Epithelial cell of prostate (primary cell): Measurements from ENCODE around the gene VEGFA.

Source experiments
- DNase-seq: peaks from one replicate; pipeline ENCODE4 v3.0.0-alpha.2; 2011; ENCODE audit warnings: low read depth, low spot score
- H3K27ac ChIP-seq: fragments of 450-650 bp; 2 replicates; pipeline ENCODE4 v1.5.1; 2017; ENCODE audit warnings: mild to moderate bottlenecking

Gene VEGFA

DNA sequence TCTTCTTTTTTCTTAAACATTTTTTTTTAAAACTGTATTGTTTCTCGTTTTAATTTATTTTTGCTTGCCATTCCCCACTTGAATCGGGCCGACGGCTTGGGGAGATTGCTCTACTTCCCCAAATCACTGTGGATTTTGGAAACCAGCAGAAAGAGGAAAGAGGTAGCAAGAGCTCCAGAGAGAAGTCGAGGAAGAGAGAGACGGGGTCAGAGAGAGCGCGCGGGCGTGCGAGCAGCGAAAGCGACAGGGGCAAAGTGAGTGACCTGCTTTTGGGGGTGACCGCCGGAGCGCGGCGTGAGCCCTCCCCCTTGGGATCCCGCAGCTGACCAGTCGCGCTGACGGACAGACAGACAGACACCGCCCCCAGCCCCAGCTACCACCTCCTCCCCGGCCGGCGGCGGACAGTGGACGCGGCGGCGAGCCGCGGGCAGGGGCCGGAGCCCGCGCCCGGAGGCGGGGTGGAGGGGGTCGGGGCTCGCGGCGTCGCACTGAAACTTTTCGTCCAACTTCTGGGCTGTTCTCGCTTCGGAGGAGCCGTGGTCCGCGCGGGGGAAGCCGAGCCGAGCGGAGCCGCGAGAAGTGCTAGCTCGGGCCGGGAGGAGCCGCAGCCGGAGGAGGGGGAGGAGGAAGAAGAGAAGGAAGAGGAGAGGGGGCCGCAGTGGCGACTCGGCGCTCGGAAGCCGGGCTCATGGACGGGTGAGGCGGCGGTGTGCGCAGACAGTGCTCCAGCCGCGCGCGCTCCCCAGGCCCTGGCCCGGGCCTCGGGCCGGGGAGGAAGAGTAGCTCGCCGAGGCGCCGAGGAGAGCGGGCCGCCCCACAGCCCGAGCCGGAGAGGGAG, 580 bp downstream of the VEGFA start:
- peak overlapping the region; percentile 90 for H3K27ac ChIP-seq
- DNase-seq: no peak

DNA sequence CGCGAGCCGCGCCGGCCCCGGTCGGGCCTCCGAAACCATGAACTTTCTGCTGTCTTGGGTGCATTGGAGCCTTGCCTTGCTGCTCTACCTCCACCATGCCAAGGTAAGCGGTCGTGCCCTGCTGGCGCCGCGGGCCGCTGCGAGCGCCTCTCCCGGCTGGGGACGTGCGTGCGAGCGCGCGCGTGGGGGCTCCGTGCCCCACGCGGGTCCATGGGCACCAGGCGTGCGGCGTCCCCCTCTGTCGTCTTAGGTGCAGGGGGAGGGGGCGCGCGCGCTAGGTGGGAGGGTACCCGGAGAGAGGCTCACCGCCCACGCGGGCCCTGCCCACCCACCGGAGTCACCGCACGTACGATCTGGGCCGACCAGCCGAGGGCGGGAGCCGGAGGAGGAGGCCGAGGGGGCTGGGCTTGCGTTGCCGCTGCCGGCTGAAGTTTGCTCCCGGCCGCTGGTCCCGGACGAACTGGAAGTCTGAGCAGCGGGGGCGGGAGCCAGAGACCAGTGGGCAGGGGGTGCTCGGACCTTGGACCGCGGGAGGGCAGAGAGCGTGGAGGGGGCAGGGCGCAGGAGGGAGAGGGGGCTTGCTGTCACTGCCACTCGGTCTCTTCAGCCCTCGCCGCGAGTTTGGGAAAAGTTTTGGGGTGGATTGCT, 1.3 kb downstream of the VEGFA start:
- no peak for DNase-seq
- H3K27ac ChIP-seq: peak overlapping the region; percentile 90

DNA sequence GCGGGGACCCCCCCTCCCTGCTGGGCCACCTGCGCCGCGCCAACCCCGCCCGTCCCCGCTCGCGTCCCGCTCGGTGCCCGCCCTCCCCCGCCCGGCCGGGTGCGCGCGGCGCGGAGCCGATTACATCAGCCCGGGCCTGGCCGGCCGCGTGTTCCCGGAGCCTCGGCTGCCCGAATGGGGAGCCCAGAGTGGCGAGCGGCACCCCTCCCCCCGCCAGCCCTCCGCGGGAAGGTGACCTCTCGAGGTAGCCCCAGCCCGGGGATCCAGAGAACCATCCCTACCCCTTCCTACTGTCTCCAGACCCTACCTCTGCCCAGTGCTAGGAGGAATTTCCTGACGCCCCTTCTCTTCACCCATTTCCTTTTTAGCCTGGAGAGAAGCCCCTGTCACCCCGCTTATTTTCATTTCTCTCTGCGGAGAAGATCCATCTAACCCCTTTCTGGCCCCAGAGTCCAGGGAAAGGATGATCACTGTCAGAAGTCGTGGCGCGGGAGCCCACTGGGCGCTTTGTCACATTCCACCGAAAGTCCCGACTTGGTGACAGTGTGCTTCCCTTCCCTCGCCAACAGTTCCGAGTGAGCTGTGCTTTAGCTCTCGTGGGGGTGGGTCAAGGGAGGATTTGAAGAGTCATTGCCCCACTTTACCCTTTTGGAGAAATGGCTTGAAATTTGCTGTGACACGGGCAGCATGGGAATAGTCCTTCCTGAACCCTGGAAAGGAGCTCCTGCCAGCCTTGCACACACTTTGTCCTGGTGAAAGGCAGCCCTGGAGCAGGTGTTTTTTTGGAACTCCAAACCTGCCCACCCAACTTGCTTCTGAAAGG, 2.1 kb downstream of the VEGFA start:
- DNase-seq: no peak
- H3K27ac ChIP-seq: peak overlapping the region; percentile 90

DNA sequence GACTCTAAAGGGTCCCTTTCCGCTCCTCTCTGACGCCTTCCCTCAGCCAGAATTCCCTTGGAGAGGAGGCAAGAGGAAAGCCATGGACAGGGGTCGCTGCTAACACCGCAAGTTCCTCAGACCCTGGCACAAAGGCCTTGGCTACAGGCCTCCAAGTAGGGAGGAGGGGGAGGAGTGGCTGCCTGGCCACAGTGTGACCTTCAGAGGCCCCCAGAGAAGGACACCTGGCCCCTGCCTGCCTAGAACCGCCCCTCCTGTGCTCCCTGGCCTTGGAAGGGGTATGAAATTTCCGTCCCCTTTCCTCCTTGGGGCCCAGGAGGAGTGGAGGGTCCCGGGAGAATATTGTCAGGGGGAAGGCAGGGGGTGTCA, 2.7 kb downstream of the VEGFA start:
- no peak for DNase-seq
- peak overlapping the region; percentile 90 for H3K27ac ChIP-seq

GRCh38 chr6:43773050-43773979, 3.3 kb downstream of the VEGFA start:
- no peak for DNase-seq
- peak overlapping the region; percentile 90 for H3K27ac ChIP-seq

GRCh38 chr6:43773980-43774775, 4.2 kb downstream of the VEGFA start:
- H3K27ac ChIP-seq: peak overlapping the region; percentile 90
- no peak for DNase-seq

GRCh38 chr6:43774776-43775534, 4.9 kb downstream of the VEGFA start:
- peak overlapping the region; percentile 90 for H3K27ac ChIP-seq
- no peak for DNase-seq

GRCh38 chr6:43775535-43775885, 5.5 kb downstream of the VEGFA start:
- H3K27ac ChIP-seq: peak overlapping the region; percentile 90
- DNase-seq: no peak

- H3K27ac ChIP-seq: peak overlapping the region; percentile 90
- no peak for DNase-seq
Measured at GRCh38 chr6:43776115-43776798, 6.2 kb downstream of the VEGFA start.

- H3K27ac ChIP-seq: peak overlapping the region; percentile 90
- no peak for DNase-seq
Measured at GRCh38 chr6:43776799-43777776, 7.1 kb downstream of the VEGFA start.

DNA sequence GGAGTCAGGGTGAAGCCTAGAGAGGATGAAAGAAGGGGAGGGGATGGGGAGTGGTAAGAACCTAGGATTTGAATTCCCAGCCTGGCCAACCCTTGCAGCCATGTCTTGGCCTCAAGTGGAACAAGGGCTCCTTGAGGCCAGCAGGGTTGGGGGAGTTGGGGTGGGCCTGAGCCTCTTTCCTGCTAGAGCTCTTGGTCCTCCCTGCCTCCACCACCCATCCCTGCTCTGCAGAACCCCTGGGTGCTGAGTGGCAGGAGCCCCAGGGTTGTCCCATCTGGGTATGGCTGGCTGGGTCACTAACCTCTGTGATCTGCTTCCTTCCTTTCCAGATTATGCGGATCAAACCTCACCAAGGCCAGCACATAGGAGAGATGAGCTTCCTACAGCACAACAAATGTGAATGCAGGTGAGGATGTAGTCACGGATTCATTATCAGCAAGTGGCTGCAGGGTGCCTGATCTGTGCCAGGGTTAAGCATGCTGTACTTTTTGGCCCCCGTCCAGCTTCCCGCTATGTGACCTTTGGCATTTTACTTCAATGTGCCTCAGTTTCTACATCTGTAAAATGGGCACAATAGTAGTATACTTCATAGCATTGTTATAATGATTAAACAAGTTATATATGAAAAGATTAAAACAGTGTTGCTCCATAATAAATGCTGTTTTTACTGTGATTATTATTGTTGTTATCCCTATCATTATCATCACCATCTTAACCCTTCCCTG, 8.3 kb downstream of the VEGFA start:
- H3K27ac ChIP-seq: peak overlapping the region; percentile 90
- DNase-seq: no peak

DNA sequence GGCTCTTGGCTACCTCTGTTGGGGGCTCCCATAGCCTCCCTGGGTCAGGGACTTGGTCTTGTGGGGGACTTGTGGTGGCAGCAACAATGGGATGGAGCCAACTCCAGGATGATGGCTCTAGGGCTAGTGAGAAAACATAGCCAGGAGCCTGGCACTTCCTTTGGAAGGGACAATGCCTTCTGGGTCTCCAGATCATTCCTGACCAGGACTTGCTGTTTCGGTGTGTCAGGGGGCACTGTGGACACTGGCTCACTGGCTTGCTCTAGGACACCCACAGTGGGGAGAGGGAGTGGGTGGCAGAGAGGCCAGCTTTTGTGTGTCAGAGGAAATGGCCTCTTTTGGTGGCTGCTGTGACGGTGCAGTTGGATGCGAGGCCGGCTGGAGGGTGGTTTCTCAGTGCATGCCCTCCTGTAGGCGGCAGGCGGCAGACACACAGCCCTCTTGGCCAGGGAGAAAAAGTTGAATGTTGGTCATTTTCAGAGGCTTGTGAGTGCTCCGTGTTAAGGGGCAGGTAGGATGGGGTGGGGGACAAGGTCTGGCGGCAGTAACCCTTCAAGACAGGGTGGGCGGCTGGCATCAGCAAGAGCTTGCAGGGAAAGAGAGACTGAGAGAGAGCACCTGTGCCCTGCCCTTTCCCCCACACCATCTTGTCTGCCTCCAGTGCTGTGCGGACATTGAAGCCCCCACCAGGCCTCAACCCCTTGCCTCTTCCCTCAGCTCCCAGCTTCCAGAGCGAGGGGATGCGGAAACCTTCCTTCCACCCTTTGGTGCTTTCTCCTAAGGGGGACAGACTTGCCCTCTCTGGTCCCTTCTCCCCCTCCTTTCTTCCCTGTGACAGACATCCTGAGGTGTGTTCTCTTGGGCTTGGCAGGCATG, 9.2 kb downstream of the VEGFA start:
- H3K27ac ChIP-seq: peak overlapping the region; percentile 90
- DNase-seq: no peak

GRCh38 chr6:43779852-43780236, 9.8 kb downstream of the VEGFA start:
- DNase-seq: no peak
- peak overlapping the region; percentile 90 for H3K27ac ChIP-seq

DNA sequence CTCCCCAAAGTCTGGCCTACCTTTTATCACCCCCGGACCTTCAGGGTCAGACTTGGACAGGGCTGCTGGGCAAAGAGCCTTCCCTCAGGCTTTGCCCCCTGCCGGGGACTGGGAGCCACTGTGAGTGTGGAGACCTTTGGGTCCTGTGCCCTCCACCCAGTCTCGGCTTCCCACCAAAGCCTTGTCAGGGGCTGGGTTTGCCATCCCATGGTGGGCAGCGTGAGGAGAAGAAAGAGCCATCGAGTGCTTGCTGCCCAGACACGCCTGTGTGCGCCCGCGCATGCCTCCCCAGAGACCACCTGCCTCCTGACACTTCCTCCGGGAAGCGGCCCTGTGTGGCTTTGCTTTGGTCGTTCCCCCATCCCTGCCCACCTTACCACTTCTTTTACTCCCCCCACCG, 10.3 kb downstream of the VEGFA start:
- peak overlapping the region; percentile 90 for H3K27ac ChIP-seq
- DNase-seq: no peak
